Liver (tissue), 3 donors: Measurements from ENCODE around the gene TBK1.

Experiments
- ATF3 ChIP-seq: IDR thresholded peaks from 2 replicates; pipeline ENCODE4 v1.6.1; 2016; ENCODE audit warnings: antibody characterized with exemption
- CTCF ChIP-seq: fragments of 150-350 bp; IDR thresholded peaks from 2 replicates; pipeline ENCODE4 v1.5.1; 2017; ENCODE audit warnings: improper control_type of control experiment, low read depth, low read length; ENCODE audit not compliant: missing input control
- MAX ChIP-seq: IDR thresholded peaks from 2 replicates; pipeline ENCODE4 v1.6.1; 2016; ENCODE audit warnings: antibody characterized with exemption
- RAD21 ChIP-seq, 2 donors: IDR thresholded peaks; 2 replicates each; pipeline ENCODE4 v1.6.1; 2016; ENCODE audit warnings: antibody characterized with exemption in 2 of 2, mild to moderate bottlenecking in 2 of 2
- REST ChIP-seq: IDR thresholded peaks from 2 replicates; pipeline ENCODE4 v1.6.1; 2016; ENCODE audit warnings: antibody characterized with exemption, mild to moderate bottlenecking
- YY1 ChIP-seq: IDR thresholded peaks from 2 replicates; pipeline ENCODE4 v1.6.1; 2016; ENCODE audit warnings: antibody characterized with exemption, mild to moderate bottlenecking
- ZBTB33 ChIP-seq: IDR thresholded peaks from 2 replicates; pipeline ENCODE4 v1.6.1; 2016; ENCODE audit warnings: antibody characterized with exemption
- donor health status: healthy.
- donor health status: healthy.

GRCh38 chr12:64493513-64493912 is 41.6 kb downstream of the TBK1 start:
- TF ChIP-seq CTCF, result no peak
- no peak for TF ChIP-seq ZBTB33
- no peak for TF ChIP-seq ATF3
- TF ChIP-seq RAD21 (IDR thresholded peaks at IDR 0.05), result no peak
- no peak for TF ChIP-seq YY1
- no peak for TF ChIP-seq REST
- no peak for TF ChIP-seq MAX
